GM10266 (cell line): ENCODE measurements around the gene LAMA3.

Experiments used
- DNase-seq: peaks from one replicate; pipeline ENCODE4 v3.0.0; 2012; ENCODE audit errors: extremely low spot score
- TF ChIP-seq, protein P1 (sequence below): IDR thresholded peaks from 2 replicates; pipeline ENCODE4 v1.5.1; 2012; ENCODE audit warnings: mild to moderate bottlenecking, low read depth; ENCODE audit not compliant: control insufficient read depth, insufficient read depth; ENCODE audit errors: missing control alignments

LAMA3 gene

DNA sequence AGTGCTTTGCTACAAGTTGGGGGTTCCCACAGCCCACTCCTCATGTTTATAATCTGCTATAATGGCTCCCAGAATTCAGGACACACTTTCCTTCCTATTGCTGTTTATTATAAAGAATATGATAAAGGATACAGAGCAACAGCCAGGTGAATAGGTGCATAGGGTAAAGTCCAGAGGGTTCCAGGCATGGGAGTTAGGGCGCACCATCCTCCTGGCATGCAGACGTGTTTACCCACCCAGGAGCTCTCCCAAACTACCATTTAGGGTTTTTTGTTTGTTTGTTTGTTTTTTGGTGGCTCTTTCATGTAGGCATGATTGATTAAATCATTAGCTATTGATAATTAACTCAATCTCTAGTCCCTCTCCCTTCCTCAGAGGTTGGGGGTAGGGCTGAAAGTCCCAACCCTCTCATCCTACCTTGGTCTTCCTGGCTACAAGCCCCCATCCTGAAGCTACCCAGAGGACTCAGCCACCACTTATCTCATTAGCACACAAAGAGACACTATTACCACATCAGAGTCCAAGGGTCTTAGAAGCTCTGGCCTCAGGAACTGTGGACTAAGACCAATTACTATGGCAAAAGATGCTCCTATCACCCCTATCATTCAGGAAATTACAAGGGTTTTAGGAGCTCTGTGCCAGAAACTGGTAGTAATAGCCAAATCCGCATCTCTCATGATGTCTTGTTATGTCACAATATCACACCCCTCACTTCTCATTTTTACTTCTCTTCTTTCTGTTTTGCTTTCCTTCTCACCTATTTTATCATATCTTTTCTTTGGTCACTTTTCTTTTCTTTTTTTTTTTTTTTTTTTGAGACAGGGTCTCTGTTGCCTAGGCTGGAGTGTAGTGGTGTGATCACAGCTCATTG lies 170.4 kb downstream of the LAMA3 start:
- DNase-seq = no peak
- TF ChIP-seq, protein P1, sequence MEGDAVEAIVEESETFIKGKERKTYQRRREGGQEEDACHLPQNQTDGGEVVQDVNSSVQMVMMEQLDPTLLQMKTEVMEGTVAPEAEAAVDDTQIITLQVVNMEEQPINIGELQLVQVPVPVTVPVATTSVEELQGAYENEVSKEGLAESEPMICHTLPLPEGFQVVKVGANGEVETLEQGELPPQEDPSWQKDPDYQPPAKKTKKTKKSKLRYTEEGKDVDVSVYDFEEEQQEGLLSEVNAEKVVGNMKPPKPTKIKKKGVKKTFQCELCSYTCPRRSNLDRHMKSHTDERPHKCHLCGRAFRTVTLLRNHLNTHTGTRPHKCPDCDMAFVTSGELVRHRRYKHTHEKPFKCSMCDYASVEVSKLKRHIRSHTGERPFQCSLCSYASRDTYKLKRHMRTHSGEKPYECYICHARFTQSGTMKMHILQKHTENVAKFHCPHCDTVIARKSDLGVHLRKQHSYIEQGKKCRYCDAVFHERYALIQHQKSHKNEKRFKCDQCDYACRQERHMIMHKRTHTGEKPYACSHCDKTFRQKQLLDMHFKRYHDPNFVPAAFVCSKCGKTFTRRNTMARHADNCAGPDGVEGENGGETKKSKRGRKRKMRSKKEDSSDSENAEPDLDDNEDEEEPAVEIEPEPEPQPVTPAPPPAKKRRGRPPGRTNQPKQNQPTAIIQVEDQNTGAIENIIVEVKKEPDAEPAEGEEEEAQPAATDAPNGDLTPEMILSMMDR = no peak

DNA sequence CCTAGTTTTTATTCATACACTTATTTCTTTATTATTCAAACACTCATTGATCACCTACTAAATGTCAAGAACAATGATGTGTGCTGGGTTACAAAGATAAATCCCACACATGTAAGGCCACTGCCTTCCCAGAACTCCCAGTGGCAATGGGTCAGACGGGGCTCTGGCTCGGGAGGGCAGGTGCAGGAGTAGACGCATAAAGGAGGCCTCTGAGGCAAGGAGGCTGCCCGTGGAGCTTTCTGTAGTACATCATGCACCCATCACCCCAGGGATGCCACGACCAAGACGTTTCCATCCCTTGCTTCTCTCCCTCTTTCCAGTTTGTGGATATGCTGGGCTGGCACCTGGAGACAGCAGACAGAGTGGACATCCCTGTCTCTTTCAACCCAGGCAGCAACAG lies 172.1 kb downstream of the LAMA3 start:
- no peak for DNase-seq
- TF ChIP-seq, protein P1 = no peak

DNA sequence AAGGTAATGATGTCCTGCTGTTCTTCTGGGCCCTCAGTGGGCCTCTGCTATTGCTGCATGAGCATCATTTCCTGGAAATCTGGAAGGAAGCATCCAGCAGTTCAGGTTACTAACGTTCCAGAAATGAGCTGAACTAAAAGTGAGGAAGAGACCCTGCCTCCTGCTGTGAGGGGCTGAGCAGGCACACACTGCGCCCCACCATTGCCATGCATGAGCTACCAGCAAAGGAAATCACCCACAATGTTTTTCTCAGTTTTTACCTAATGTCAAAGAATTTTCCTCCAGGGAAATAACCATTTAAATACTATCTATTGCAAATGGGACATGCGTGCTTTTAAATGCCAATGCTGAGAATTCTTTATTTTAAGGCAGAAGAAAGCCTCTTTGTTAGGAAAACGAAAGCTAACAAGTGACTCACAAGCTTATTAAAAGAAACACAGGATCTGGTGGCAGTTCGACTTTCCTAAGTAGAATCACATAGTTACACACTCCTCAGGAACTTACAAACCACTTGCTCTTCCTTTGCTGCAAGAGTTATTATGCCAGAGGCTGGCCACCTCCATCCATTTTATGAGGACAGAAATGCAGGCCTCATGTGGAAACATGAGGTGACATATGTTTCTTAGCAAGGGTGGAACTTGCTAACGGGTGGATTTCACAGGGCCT lies 172.7 kb downstream of the LAMA3 start:
- TF ChIP-seq, protein P1 = no peak
- DNase-seq = no peak

DNA sequence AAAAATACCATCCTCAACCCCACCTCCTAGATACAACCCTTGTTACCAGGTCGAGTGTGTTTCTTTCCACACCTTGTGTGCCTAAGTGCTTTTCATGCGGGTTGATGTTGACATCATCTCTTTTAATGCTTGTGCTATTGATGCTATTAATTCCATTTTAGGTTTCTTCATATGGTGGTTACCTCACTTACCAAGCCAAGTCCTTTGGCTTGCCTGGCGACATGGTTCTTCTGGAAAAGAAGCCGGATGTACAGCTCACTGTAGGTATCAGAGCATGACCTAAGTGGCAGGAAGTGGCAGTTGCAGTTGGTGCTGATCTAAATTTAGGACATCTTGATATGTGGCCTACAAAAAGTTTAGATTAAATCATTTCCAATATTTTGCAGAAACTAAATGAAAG lies 175.4 kb downstream of the LAMA3 start:
- no peak for DNase-seq

DNA sequence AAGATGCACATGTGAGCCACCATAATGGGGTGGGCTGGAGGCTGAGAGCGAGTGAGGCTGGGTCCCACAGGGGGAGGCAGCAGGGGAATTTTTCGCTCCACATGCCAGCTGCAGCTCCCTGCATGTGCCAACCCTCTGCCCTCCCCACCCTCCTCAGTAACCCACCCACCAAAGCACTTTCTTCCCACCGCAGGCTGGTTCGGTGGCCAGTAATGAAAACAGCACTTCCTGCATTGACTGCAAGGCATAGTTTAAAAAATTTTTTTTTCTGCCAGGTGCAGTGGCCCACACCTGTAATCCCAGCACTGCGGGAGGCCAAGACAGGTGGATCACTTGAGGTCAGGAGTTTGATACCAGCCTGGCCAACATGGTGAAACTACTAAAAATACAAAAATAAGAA lies 177.8 kb downstream of the LAMA3 start:
- no peak for DNase-seq
- TF ChIP-seq, protein P1 = no peak

More for the DNA sequence above, 175.4 kb downstream of the LAMA3 start:
- TF ChIP-seq, protein P1 = no peak

DNA sequence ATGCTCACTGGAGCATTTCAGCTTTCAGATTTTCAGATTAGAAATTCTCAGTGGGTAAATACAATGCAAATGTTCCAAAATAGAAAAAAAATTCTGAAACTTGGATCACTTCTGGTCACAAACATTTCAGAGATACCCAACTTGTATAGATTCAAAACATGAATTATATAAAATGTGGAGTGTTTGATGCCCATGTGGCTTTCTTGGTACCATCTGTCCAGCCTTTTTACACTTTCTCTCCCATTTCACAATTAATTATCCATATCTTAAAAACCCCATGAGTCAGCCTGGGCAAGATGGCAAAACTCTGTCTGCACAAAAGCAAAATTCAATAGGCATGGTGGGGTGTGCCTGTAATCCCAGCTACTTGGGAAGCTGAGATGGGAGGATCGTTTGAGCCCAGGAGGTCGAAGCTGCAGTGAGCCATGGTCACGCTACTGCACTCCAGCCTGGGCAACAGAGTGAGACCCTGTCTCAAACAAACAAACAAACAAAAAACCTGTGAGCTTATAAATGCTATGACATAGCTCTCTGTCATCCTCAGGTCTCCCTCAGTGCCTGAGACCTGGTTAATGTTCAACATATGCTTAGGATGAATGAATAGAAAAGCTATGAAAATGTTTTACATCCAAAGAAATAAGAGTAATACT lies 179.0 kb downstream of the LAMA3 start:
- no peak for DNase-seq

More for the DNA sequence above, 179.0 kb downstream of the LAMA3 start:
- TF ChIP-seq, protein P1 = no peak
